Measurements from ENCODE around the gene ZNF385C. TPM values are rescaled to one million over a fixed set of nuclear protein-coding genes. Genes with fewer than 3 reads are reported as not detected.

Gene ZNF385C
- total and polyA plus RNA-seq, 3 donors from 2014 or later: 17.9 to 26.6 (median 21.4) TPM

DNA sequence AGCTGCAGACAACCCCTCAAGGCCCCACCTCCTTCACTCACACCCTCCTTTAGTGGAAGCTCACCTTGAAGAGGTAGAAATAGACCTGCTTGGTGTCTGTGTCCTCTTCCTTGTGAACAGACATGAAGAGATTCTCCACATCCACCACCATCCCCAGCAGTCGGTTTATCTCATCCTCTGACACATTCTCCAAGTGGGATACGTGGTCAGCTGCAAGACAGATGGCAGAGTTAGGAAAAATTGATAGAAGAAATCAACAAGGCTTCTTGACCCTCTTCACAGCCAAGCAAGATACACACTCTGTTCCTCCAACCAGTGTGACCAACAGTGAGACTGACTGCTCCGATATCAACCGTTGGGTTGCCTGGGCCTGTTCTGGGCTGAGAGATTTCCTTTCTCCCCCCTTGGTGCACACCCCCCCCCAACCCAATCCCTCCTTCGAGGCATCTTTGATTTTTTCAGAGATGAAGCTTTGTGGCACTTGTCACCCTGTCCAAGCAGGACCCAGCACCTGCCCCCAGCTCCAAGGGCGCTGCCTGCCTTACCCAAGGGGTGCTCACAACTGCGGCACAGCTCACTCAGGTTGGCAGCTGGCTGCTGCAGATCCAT lies 22.0 kb upstream of the ZNF385C start:
- Histone ChIP-seq H3K27me3 (no peaks in the 10 kb centered on the region), H3K4me1 (peaks cover 13% of the 10 kb centered on the region), H3K9me3 (no peaks in the 10 kb centered on the region), H3K4me3 (peak overlapping the region in 1 of 2 donors; percentile 73), H3K27ac (no peak overlapping the region), H3K36me3 (ENCODE audit: low read depth, missing control alignments) (no peaks in the 10 kb centered on the region)
- intact Hi-C loops (cut with DNase I; ENCODE audit: low total_unique reads): no loop called here
- 27 to 29% methylated on average over 7 of the region's 7 CpGs for WGBS, 2 donors
- no peak for DNase-seq
- TF ChIP-seq POLR2A (IDR thresholded peaks at IDR 0.05): no peak
- TF ChIP-seq, protein P1, sequence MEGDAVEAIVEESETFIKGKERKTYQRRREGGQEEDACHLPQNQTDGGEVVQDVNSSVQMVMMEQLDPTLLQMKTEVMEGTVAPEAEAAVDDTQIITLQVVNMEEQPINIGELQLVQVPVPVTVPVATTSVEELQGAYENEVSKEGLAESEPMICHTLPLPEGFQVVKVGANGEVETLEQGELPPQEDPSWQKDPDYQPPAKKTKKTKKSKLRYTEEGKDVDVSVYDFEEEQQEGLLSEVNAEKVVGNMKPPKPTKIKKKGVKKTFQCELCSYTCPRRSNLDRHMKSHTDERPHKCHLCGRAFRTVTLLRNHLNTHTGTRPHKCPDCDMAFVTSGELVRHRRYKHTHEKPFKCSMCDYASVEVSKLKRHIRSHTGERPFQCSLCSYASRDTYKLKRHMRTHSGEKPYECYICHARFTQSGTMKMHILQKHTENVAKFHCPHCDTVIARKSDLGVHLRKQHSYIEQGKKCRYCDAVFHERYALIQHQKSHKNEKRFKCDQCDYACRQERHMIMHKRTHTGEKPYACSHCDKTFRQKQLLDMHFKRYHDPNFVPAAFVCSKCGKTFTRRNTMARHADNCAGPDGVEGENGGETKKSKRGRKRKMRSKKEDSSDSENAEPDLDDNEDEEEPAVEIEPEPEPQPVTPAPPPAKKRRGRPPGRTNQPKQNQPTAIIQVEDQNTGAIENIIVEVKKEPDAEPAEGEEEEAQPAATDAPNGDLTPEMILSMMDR (IDR thresholded peaks at IDR 0.05): no peak

DNA sequence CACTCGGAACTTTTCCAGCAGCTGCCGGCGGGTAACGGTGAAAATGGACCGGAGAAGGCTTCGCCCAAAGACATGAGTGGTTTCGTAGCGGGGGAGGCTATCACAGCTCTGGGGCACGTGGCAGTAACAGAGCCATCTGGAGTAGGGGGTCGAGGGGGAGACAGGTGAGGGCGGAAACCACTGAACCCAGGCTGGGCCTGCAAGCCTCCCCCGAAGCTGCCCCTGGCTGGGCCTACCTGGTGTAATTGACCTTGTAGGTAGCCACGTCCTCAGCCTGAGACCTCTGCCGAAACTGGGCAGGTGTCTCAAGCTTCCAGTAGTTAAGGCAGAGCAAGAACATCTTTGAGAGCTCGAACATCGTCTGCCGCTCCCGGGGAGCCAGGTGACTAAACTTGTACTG lies 21.0 kb upstream of the ZNF385C start:
- Histone ChIP-seq H3K9me3 (no peaks in the 10 kb centered on the region), H3K27ac (no peak overlapping the region), H3K4me1 (peaks cover 13% of the 10 kb centered on the region), H3K4me3 (no peak overlapping the region), H3K36me3 (ENCODE audit: low read depth, missing control alignments) (no peaks in the 10 kb centered on the region), H3K27me3 (no peaks in the 10 kb centered on the region)
- no peak for TF ChIP-seq POLR2A (IDR thresholded peaks at IDR 0.05)
- TF ChIP-seq, protein P1 (IDR thresholded peaks at IDR 0.05): no peak
- intact Hi-C loops (cut with DNase I; ENCODE audit: low total_unique reads): no loop called here
- no peak for DNase-seq
- WGBS, 2 donors: 87 to 88% methylated on average over 17 to 18 of the region's 18 CpGs

DNA sequence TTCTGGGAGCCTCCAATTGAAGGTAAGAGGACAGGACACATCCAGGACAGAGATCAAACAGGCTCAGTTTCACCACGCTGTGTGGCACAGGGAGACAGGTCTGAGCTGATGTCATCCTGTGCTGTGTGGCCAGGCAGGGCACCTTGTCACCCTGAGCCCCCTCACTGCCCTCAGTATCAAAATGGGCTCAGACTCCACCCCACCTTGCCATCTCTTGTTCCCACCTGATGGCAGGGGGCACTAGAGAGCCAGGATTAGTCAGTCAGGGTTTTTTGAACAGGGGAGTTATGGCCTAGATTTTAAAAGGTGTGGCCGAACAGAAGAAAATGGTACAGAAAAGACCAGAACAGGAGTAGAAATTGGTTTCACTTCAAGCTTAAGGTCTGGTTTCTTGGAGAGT lies 20.3 kb upstream of the ZNF385C start:
- H3K4me1 ChIP-seq: peaks cover 13% of the 10 kb centered on the region
- no peak for DNase-seq
- no peak for TF ChIP-seq POLR2A (IDR thresholded peaks at IDR 0.05)
- TF ChIP-seq, protein P1 (IDR thresholded peaks at IDR 0.05): peak in 2 of 3 experiments; percentile 35 to 55
- no peaks in the 10 kb centered on the region for H3K9me3 ChIP-seq
- WGBS, 2 donors: 67 to 81% methylated on average over 1 to 2 of the region's 2 CpGs
- intact Hi-C loops (cut with DNase I; ENCODE audit: low total_unique reads): no loop called here
- no peak overlapping the region for H3K27ac ChIP-seq
- no peaks in the 10 kb centered on the region for H3K27me3 ChIP-seq
- no peak overlapping the region for H3K4me3 ChIP-seq
- H3K36me3 ChIP-seq (ENCODE audit: low read depth, missing control alignments): no peaks in the 10 kb centered on the region

DNA sequence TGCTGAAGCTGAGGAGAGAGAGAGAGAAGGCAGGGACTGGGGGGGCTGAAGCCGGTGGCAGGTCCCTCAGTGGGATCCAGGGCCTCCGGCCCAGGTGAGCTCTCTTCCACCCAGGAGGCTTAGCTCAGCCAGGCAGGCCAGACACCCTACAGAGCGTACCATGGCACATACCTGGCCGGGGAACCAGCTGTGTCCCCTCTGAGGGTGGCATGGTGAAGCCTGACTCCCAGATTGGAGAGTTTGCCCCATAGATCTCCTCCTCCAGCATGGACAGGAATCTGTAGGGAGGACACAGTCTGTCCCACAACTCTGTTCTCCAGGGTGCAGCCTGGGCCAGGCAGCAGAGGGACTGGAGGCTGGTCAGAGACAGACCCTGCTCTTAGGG lies 19.8 kb upstream of the ZNF385C start:
- H3K4me3 ChIP-seq: no peak overlapping the region
- DNase-seq: no peak
- 78 to 90% methylated on average over 3 to 4 of the region's 4 CpGs for WGBS, 2 donors
- H3K4me1 ChIP-seq: peaks cover 16% of the 10 kb centered on the region
- H3K27me3 ChIP-seq: no peaks in the 10 kb centered on the region
- no peak for TF ChIP-seq POLR2A (IDR thresholded peaks at IDR 0.05)
- TF ChIP-seq, protein P1 (IDR thresholded peaks at IDR 0.05): no peak
- H3K9me3 ChIP-seq: no peaks in the 10 kb centered on the region
- H3K27ac ChIP-seq: no peak overlapping the region
- intact Hi-C loops (cut with DNase I; ENCODE audit: low total_unique reads): no loop called here
- no peaks in the 10 kb centered on the region for H3K36me3 ChIP-seq (ENCODE audit: low read depth, missing control alignments)

All from testis (tissue), 3 donors.